Measurements from ENCODE around the gene AMZ1. TPM values are rescaled to one million over a fixed set of nuclear protein-coding genes. Genes with fewer than 3 reads are reported as not detected.
"Not testable (repeated sequence)": the region's sequence is repeated elsewhere in the genome, so short reads cannot be mapped to it uniquely, and the experiment has no call there.

AMZ1 gene
- total RNA-seq, 1 experiment from 2014 or later, result 0.74 TPM

DNA sequence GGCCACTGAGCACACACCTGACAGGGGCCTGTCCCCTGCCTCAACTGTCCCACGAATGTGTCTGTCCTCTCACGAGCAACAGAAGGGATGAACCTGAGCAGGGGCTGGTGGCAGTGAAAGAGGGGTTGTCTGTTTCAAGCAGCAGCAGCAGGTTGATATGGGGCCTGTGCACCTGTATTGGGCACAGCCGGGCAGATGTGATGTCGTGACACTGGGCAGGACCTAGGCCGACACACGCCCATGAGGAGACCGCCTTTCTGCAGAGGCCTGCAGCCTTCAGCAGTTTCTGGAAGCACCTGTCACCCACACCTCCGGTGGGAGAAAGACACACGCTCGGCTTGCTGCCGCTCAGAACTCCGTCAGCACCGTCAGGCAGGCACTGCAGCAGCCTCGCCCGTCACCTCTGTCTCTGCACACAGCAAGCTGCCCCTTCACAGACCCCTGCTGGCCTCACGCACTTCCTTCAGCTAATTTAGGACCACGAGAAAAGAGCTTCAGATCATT is 48.5 kb downstream of the AMZ1 start:
- DNase-seq, result no peak
- Histone ChIP-seq H3K9ac (ENCODE audit: extremely low read depth, insufficient read length, low read length) (no peak overlapping the region), H3K4me1 (ENCODE audit: insufficient read depth, low read length) (no peaks in the 10 kb centered on the region; the same call in 1 of the 2 replicates), H3K79me2 (ENCODE audit: insufficient read depth, low read length) (peaks cover 3% of the 10 kb centered on the region; the same call in 1 of the 2 replicates), H3K27ac (ENCODE audit: insufficient read length, low read depth, low read length) (no peak overlapping the region), H3K4ac (ENCODE audit: low read depth, low read length) (no peak overlapping the region), H4K20me1 (ENCODE audit: control insufficient read depth, insufficient read depth, insufficient read length) (no peaks in the 10 kb centered on the region), H3K4me2 (ENCODE audit: insufficient read depth, insufficient read length, low read length) (no peak overlapping the region), H3K56ac (ENCODE audit: insufficient read length, low read depth, low read length) (no peak overlapping the region), H3K27me3 (ENCODE audit: insufficient read depth, low read length) (no peaks in the 10 kb centered on the region), H4K8ac (replicated peaks; ENCODE audit: insufficient read length, low read depth, low read length) (no peak overlapping the region), H3K9me3 (ENCODE audit: control insufficient read depth, low read depth, low read length) (no peaks in the 10 kb centered on the region), H4K91ac (ENCODE audit: insufficient read length, low read depth, low read length) (no peak overlapping the region), H3T11ph (ENCODE audit: low read length) (no peak overlapping the region), H3K79me1 (ENCODE audit: insufficient read depth, low read depth, low read length, poor library complexity, severe bottlenecking) (peaks cover 8% of the 10 kb centered on the region), H3K14ac (ENCODE audit: insufficient read depth, low read length) (no peak overlapping the region; the same call in 1 of the 2 replicates), H2BK15ac (ENCODE audit: low read depth, low read length) (no peak overlapping the region), H2BK5ac (ENCODE audit: insufficient read length, low read length) (no peak overlapping the region), H2BK20ac (ENCODE audit: low read depth, low read length, poor library complexity, severe bottlenecking) (no peak overlapping the region), H4K5ac (ENCODE audit: insufficient read length, low read depth, low read length) (no peak overlapping the region), H2BK120ac (ENCODE audit: low read depth, low read length, poor library complexity, severe bottlenecking) (no peak overlapping the region), H2AK5ac (ENCODE audit: insufficient read length, low read length) (no peak overlapping the region), H3K23me2 (ENCODE audit: insufficient read length, low read depth, low read length, poor library complexity, severe bottlenecking) (no peaks in the 10 kb centered on the region), H2AFZ (ENCODE audit: low read length) (no peak overlapping the region), H3K18ac (ENCODE audit: insufficient read length, low read depth, low read length) (no peak overlapping the region), H2BK12ac (ENCODE audit: insufficient read length, low read depth, low read length) (no peak overlapping the region), H3K23ac (ENCODE audit: insufficient read length, low read depth, low read length) (no peak overlapping the region)
- H3K36me3 Mint-ChIP-seq (ENCODE audit: insufficient read depth in 1 of 3, low read depth in 3 of 3), result peaks cover 11 to 22% (median 15%) of the 10 kb centered on the region in 3 experiments; a peak in 6 of 7 replicates
- no peak overlapping the region for H3K4me3 Mint-ChIP-seq
- no CpG with 5 or more reads among the region's 17 CpGs for WGBS (ENCODE audit: extremely low coverage, insufficient read length, low lambda C conversion rate)
- TF ChIP-seq, protein P1, sequence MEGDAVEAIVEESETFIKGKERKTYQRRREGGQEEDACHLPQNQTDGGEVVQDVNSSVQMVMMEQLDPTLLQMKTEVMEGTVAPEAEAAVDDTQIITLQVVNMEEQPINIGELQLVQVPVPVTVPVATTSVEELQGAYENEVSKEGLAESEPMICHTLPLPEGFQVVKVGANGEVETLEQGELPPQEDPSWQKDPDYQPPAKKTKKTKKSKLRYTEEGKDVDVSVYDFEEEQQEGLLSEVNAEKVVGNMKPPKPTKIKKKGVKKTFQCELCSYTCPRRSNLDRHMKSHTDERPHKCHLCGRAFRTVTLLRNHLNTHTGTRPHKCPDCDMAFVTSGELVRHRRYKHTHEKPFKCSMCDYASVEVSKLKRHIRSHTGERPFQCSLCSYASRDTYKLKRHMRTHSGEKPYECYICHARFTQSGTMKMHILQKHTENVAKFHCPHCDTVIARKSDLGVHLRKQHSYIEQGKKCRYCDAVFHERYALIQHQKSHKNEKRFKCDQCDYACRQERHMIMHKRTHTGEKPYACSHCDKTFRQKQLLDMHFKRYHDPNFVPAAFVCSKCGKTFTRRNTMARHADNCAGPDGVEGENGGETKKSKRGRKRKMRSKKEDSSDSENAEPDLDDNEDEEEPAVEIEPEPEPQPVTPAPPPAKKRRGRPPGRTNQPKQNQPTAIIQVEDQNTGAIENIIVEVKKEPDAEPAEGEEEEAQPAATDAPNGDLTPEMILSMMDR (conservative IDR thresholded peaks at IDR 0.05), result 0 out of 3 replicates have a peak, but pooled peaks have one; percentile 16
- no peaks in the 10 kb centered on the region for H3K27me3 Mint-ChIP-seq (ENCODE audit: low read depth)
- H3K27ac Mint-ChIP-seq, result peak overlapping the region; percentile 7 to 16 (median 11); a peak in 3 of 7 replicates
- H3K4me1 Mint-ChIP-seq, result peaks cover 19 to 21% of the 10 kb centered on the region in 2 experiments
- H3K9me3 Mint-ChIP-seq, result no peaks in the 10 kb centered on the region

DNA sequence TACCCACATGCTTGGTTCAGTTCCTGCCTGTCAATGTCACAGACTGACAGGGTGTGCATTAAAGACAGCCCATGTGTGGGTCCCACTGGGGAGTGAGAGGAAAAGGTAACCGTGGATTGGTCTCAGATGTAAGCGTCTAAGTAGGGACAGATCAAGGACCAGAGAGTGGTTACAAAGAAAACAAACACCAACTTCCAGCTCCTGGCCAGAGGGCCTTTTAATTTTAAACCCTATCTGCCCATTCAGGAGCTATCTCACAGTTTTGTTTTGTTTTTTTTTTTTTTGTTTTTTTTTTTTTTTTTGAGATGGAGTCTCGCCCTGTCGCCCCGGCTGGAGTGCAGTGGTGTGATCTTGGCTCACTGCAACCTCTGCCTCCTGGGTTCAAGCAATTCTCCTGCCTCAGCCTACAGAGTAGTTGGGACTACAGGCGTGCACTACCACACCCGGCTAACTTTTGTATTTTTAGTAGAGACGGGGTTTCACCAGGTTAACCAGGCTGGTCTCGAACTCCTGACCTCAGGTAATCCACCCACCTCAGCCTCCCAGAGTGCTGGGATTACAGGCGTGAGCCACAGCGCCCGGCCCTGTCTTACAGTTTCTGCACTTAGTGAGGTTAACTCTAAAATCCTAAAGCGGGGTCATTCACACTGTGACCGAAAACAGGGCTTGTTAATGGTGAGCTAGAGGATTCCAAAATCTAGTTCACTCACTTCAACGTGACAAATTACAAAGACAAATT is 49.2 kb downstream of the AMZ1 start:
- not testable (repeated sequence) for H3K23ac ChIP-seq (ENCODE audit: insufficient read length, low read depth, low read length); H3K14ac ChIP-seq (ENCODE audit: insufficient read depth, low read length); H2AK5ac ChIP-seq (ENCODE audit: insufficient read length, low read length); H2BK15ac ChIP-seq (ENCODE audit: low read depth, low read length); H3K27me3 ChIP-seq (ENCODE audit: insufficient read depth, low read length); H4K91ac ChIP-seq (ENCODE audit: insufficient read length, low read depth, low read length); H3K9me3 ChIP-seq (ENCODE audit: control insufficient read depth, low read depth, low read length); H2BK20ac ChIP-seq (ENCODE audit: low read depth, low read length, poor library complexity, severe bottlenecking); H4K8ac ChIP-seq (replicated peaks; ENCODE audit: insufficient read length, low read depth, low read length); H3K27ac ChIP-seq (ENCODE audit: insufficient read length, low read depth, low read length); H3K4me1 ChIP-seq (ENCODE audit: insufficient read depth, low read length); H3K79me2 ChIP-seq (ENCODE audit: insufficient read depth, low read length); H2BK120ac ChIP-seq (ENCODE audit: low read depth, low read length, poor library complexity, severe bottlenecking); H2BK12ac ChIP-seq (ENCODE audit: insufficient read length, low read depth, low read length); H3K56ac ChIP-seq (ENCODE audit: insufficient read length, low read depth, low read length); H2AFZ ChIP-seq (ENCODE audit: low read length); H2BK5ac ChIP-seq (ENCODE audit: insufficient read length, low read length); H3K4me3 Mint-ChIP-seq; DNase-seq; H3T11ph ChIP-seq (ENCODE audit: low read length); H4K5ac ChIP-seq (ENCODE audit: insufficient read length, low read depth, low read length); H3K23me2 ChIP-seq (ENCODE audit: insufficient read length, low read depth, low read length, poor library complexity, severe bottlenecking); H4K20me1 ChIP-seq (ENCODE audit: control insufficient read depth, insufficient read depth, insufficient read length); H3K9me3 Mint-ChIP-seq; H3K9ac ChIP-seq (ENCODE audit: extremely low read depth, insufficient read length, low read length); H3K27me3 Mint-ChIP-seq (ENCODE audit: low read depth); H3K4ac ChIP-seq (ENCODE audit: low read depth, low read length); H3K4me2 ChIP-seq (ENCODE audit: insufficient read depth, insufficient read length, low read length); H3K18ac ChIP-seq (ENCODE audit: insufficient read length, low read depth, low read length)
- Mint-ChIP-seq H3K36me3 (ENCODE audit: insufficient read depth in 1 of 3, low read depth in 3 of 3) (peaks cover 6 to 15% (median 12%) of the 10 kb centered on the region in 3 experiments; a peak in 6 of 7 replicates), H3K27ac (peak overlapping the region in 2 of 3 experiments; percentile 11 to 16; a peak in 2 of 7 replicates), H3K4me1 (peaks cover 19 to 21% of the 10 kb centered on the region in 2 experiments)
- WGBS (ENCODE audit: extremely low coverage, insufficient read length, low lambda C conversion rate), result no CpG with 5 or more reads among the region's 15 CpGs
- peaks cover 11% of the 10 kb centered on the region for H3K79me1 ChIP-seq (ENCODE audit: insufficient read depth, low read depth, low read length, poor library complexity, severe bottlenecking)

Measured in H9 (cell line).